Endometrial microvascular endothelial cells (primary cell): Measurements from ENCODE around the gene ARHGAP27. TPM values are rescaled to one million over a fixed set of nuclear protein-coding genes. Genes with fewer than 3 reads are reported as not detected.

Experiments used
- in situ Hi-C: cut with HindIII; loops from 2 replicates; pipeline ENCODE4 v1.10.0; 2017; ENCODE audit warnings: low sequenced_read_pairs, low pct_unique_long_range_greater_than_20kb; ENCODE audit errors: inconsistent ontology term
- total RNA-seq: library from RNA; depleted of rRNA; stranded (reverse); fragments of >200 nt; gene quantifications from one replicate; pipeline ENCODE4 v1.2.3, GENCODE V29; 2015; ENCODE audit errors: inconsistent ontology term

ARHGAP27 gene
- total RNA-seq, 1 donor from 2014 or later, result 19.0 TPM

GRCh38 chr17:45393411-45393810 is 39.3 kb downstream of the ARHGAP27 start:
- in situ Hi-C loops, result no loop called here

GRCh38 chr17:45391918-45392317 is 40.8 kb downstream of the ARHGAP27 start:
- in situ Hi-C loops, result no loop called here

- in situ Hi-C loops, result no loop called here
Measured at GRCh38 chr17:45391291-45391690, 41.4 kb downstream of the ARHGAP27 start.

GRCh38 chr17:45389354-45389753 is 43.3 kb downstream of the ARHGAP27 start:
- in situ Hi-C loops, result no loop called here

GRCh38 chr17:45388604-45389325 is 43.9 kb downstream of the ARHGAP27 start:
- in situ Hi-C loops, result no loop called here

GRCh38 chr17:45387739-45388138 is 44.9 kb downstream of the ARHGAP27 start:
- in situ Hi-C loops, result no loop called here

- in situ Hi-C loops, result no loop called here
Measured at GRCh38 chr17:45386178-45386577, 46.5 kb downstream of the ARHGAP27 start.

GRCh38 chr17:45385331-45385997 is 47.2 kb downstream of the ARHGAP27 start:
- in situ Hi-C loops, result no loop called here

GRCh38 chr17:45384789-45385262 is 47.8 kb downstream of the ARHGAP27 start:
- in situ Hi-C loops, result no loop called here

GRCh38 chr17:45384047-45384788 is 48.5 kb downstream of the ARHGAP27 start:
- in situ Hi-C loops, result no loop called here

GRCh38 chr17:45383003-45383402 is 49.7 kb downstream of the ARHGAP27 start:
- in situ Hi-C loops, result no loop called here

GRCh38 chr17:45382226-45382625 is 50.4 kb downstream of the ARHGAP27 start:
- in situ Hi-C loops, result no loop called here

GRCh38 chr17:45380991-45381390 is 51.7 kb downstream of the ARHGAP27 start:
- in situ Hi-C loops, result no loop called here

GRCh38 chr17:45380046-45380765 is 52.5 kb downstream of the ARHGAP27 start:
- in situ Hi-C loops, result no loop called here

GRCh38 chr17:45377401-45377800 is 55.3 kb downstream of the ARHGAP27 start:
- in situ Hi-C loops, result no loop called here

- in situ Hi-C loops, result no loop called here
Measured at GRCh38 chr17:45376171-45377005, 56.3 kb downstream of the ARHGAP27 start.

- in situ Hi-C loops, result no loop called here
Measured at GRCh38 chr17:45374501-45374900, 58.2 kb downstream of the ARHGAP27 start.

- in situ Hi-C loops, result no loop called here
Measured at GRCh38 chr17:45372325-45372869, 60.3 kb downstream of the ARHGAP27 start.
